Measurements from ENCODE around the gene COL27A1. TPM values are rescaled to one million over a fixed set of nuclear protein-coding genes. Genes with fewer than 3 reads are reported as not detected.

Gene COL27A1
- total and polyA plus RNA-seq, 9 of the 15 experiments (the other 6 are each of a cell fraction or from before 2014, with no cell fraction given): 0.07 TPM; not detected in 8

GRCh38 chr9:114140850-114141249 is 14.5 kb upstream of the COL27A1 start:
- H3K4me1 ChIP-seq (replicated peaks in 1 of 2; ENCODE audit: control insufficient read depth in 2 of 2, insufficient read depth in 2 of 2, low read length in 2 of 2): no peaks in the 10 kb centered on the region
- no peak overlapping the region for H3K9ac ChIP-seq (ENCODE audit: insufficient read depth in 1 of 2, low read depth in 2 of 2, low read length in 2 of 2)
- in situ Hi-C loops (cut with MboI): no loop called here
- H2AFZ ChIP-seq (ENCODE audit: low read depth, low read length): no peak overlapping the region
- POLR2A ChIA-PET: interaction anchor here (0.9 to 1.3 kb wide), 3 partner anchors 13 to 24 kb away, joined by 4 to 5 read pairs (median 4); no protein-coding TSS in a partner anchor
- ATAC-seq (no peak), DNase-seq (ENCODE audit: extremely low read depth in 1 of 4, low spot score in 3 of 4) (no peak), FAIRE-seq (no peak)
- no peaks in the 10 kb centered on the region for H3K36me3 ChIP-seq (ENCODE audit: control insufficient read depth, insufficient read depth, low read length)
- intact Hi-C loops (cut with micrococcal nuclease): no loop called here
- no TSS peak for BruUV-seq (replicated peaks)
- H3K9me3 ChIP-seq (replicated peaks; ENCODE audit: control insufficient read depth, insufficient read depth, low read depth, low read length): no peaks in the 10 kb centered on the region
- 0% methylated on average over 4 of the region's 4 CpGs for WGBS (ENCODE audit: insufficient coverage, low coverage, missing lambda C conversion rate)
- no peak overlapping the region for H3K4me2 ChIP-seq (ENCODE audit: insufficient read depth, low read length)
- H3K27ac ChIP-seq (ENCODE audit: extremely low read depth, low read depth, low read length): no peak overlapping the region
- H3K27me3 ChIP-seq (ENCODE audit: control insufficient read depth in 2 of 2, insufficient read depth in 2 of 2, low read length in 2 of 2): peaks cover 7 to 40% of the 10 kb centered on the region in 2 experiments
- no peaks in the 10 kb centered on the region for H3K79me2 ChIP-seq (ENCODE audit: control insufficient read depth, insufficient read depth, low read length)
- TF ChIP-seq TCFL5 (CRISPR knock-in tag; conservative IDR thresholded peaks at IDR 0.05) (no peak), TEAD4 (IDR thresholded peaks at IDR 0.05; ENCODE audit: low read length) (no peak), TEAD4 (CRISPR knock-in tag; IDR thresholded peaks at IDR 0.05; ENCODE audit: borderline replicate concordance) (no peak), HNRNPH1 (optimal IDR thresholded peaks at IDR 0.05; ENCODE audit: low read depth, low read length) (no peak), NR2C2 (CRISPR knock-in tag; IDR thresholded peaks at IDR 0.05) (no peak), NR2C2 (tag; IDR thresholded peaks at IDR 0.05) (no peak), SMARCA4 (IDR thresholded peaks at IDR 0.05) (no peak), RUNX1 (IDR thresholded peaks at IDR 0.05; ENCODE audit: low read depth) (no peak), E4F1 (CRISPR knock-in tag; IDR thresholded peaks at IDR 0.05; ENCODE audit: borderline replicate concordance) (no peak), POLR3A (IDR thresholded peaks at IDR 0.05; ENCODE audit: borderline replicate concordance, extremely low read depth, insufficient read depth, insufficient read length) (no peak), KDM1A (IDR thresholded peaks at IDR 0.05) (no peak), ZNF239 (CRISPR knock-in tag; IDR thresholded peaks at IDR 0.05) (no peak)
- H4K20me1 ChIP-seq (replicated peaks; ENCODE audit: control insufficient read depth, insufficient read depth, low read length): 0 out of 2 replicates have a peak, but pooled peaks cover 3% of the 10 kb centered on the region
- CTCF ChIA-PET (ENCODE audit: low intra/inter-chr PET ratio): no interaction called here
- H3K9me1 ChIP-seq (ENCODE audit: control insufficient read depth, insufficient read depth, low read length): no peaks in the 10 kb centered on the region
- H3K4me3 ChIP-seq: no peak overlapping the region

Measured in K562 (cell line).